Natural killer cell treated with Interleukin-12 subunit alpha and Interleukin-12 subunit beta and Interleukin-15 and Interleukin-18, amount 100 ng/mL, for 72 hours (primary cell): ENCODE data around the gene TMEM116. TPM values are rescaled to one million over a fixed set of nuclear protein-coding genes. Genes with fewer than 3 reads are reported as not detected.
A peak's percentile ranks its signal among the peaks of the same experiment; 100 is the strongest.

Source experiments
- ATAC-seq, 2 donors: fragments of 150-1000 bp; cut with Tn5 transposase in 1 of 2; sonication (Bioruptor Pico), chemical (Tn5 transposase) in 1 of 2; 2 replicates each; pipeline ENCODE4 v1.10.0; 2021
- DNase-seq: peaks from one replicate; pipeline ENCODE4 v3.0.0; 2022; ENCODE audit warnings: low spot score
- H3K27ac Mint-ChIP-seq, 2 donors: 1 replicate in 1 of 2; 2 replicates in 1 of 2; pipeline ENCODE4 v1.8.0; 2022; ENCODE audit warnings: mixed read lengths in 2 of 2, mild to moderate bottlenecking in 1 of 2, moderate library complexity in 1 of 2
- H3K27me3 Mint-ChIP-seq, 2 donors: 1 replicate in 1 of 2; 2 replicates in 1 of 2; pipeline ENCODE4 v1.8.0; 2022; ENCODE audit warnings: mixed read lengths in 2 of 2
- H3K36me3 Mint-ChIP-seq: one replicate; pipeline ENCODE4 v1.8.0; 2022; ENCODE audit warnings: mixed read lengths
- H3K4me1 Mint-ChIP-seq, 2 donors: 1 replicate in 1 of 2; 2 replicates in 1 of 2; pipeline ENCODE4 v1.8.0; 2022; ENCODE audit warnings: low read depth in 2 of 2, mixed read lengths in 2 of 2, mild to moderate bottlenecking in 1 of 2
- H3K4me3 Mint-ChIP-seq: one replicate; pipeline ENCODE4 v1.8.0; 2022; ENCODE audit warnings: mixed read lengths
- H3K9me3 Mint-ChIP-seq: 2 replicates; pipeline ENCODE4 v1.8.0; 2022; ENCODE audit warnings: mixed read lengths
- total RNA-seq, 2 donors: library from RNA; stranded (reverse); gene quantifications; one replicate each; pipeline ENCODE4 v1.2.3, GENCODE V29; 2022

The TMEM116 gene
- total RNA-seq, 2 donors from 2014 or later = 6.2 to 17.3 TPM

DNA sequence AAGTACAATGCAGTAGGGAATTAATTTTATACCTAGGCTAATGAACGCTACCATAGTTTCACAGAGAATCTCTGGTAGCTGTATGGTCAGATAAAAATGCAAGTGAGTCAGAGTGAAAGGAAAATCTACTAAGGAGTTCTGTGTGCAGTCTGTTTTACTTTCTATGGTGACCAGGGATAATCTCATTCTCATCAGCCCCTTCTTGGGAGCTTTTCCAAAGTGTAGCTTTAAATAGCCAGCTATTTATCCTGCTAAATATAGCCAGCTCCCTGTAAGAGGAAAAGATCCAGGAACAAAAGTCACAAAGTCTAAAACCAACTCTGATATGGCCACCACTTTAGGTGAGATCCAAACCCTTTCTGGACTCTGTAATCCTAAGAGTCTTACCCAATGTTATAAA, 75.5 kb downstream of the TMEM116 start:
- Mint-ChIP-seq H3K27ac (no peak overlapping the region), H3K9me3 (no peaks in the 10 kb centered on the region), H3K4me1 (no peaks in the 10 kb centered on the region), H3K27me3 (no peaks in the 10 kb centered on the region), H3K4me3 (no peak overlapping the region), H3K36me3 (no peaks in the 10 kb centered on the region)
- ATAC-seq = no peak
- DNase-seq = no peak

DNA sequence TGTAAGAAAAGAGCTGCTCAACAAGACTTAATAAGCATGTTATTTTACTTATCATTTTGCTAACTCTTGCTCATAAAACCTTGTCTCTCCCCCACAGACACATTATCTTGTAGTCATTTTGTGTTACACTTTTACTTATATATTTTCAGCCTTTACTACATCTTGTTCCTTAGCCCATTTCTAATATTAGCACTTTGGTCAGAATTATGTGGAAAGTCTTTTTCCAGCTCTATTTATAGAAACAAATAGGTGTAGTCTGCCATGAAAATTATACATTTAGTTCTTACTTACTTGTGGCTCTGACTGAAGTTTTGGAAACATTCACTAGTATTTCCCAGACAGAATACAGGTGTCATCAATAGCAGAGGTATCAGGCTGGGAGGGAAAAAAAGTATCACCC, 76.1 kb downstream of the TMEM116 start:
- Mint-ChIP-seq H3K9me3 (no peaks in the 10 kb centered on the region), H3K4me3 (no peak overlapping the region), H3K27ac (no peak overlapping the region), H3K4me1 (no peaks in the 10 kb centered on the region), H3K36me3 (no peaks in the 10 kb centered on the region), H3K27me3 (no peaks in the 10 kb centered on the region)
- ATAC-seq (no peak), DNase-seq (no peak)

DNA sequence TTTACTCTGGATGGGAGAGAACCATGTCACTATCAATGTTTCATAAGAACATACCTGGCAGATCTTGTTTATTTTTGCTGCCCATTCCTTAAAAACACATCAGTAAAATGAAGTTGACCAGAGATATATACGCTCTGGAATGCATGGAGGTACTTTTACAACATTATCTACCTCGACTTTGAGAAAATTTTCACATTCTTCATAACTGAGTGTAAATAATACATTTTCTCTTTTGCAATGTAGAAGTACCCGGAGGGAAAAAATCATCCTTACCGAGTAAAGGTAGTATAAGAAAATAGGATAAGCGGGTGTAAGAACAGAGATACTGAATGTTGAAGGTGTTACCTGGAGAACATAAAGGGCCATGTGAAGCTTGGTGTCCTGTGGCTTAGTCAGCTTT, 80.7 kb downstream of the TMEM116 start:
- H3K27ac Mint-ChIP-seq = no peak overlapping the region
- H3K36me3 Mint-ChIP-seq = no peaks in the 10 kb centered on the region

DNA sequence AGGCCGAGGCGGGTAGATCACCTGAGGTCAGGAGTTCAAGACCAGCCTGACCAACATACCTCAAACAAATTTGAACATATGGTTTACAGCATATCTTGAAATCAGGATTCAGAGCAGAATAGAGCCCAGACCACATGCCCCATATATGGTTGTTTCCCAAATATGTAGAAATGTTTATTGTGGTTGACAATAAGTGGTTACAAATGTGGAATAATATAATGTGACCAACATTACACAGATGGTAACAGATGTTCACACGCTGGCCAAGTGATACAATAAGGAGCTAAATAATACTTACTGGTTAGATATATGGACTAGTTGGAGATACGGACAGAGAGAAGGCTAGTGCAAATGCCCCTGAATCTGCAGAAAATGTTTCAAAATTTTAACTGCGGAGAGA, 85.6 kb downstream of the TMEM116 start:
- H3K9me3 Mint-ChIP-seq = no peaks in the 10 kb centered on the region
- no peak for ATAC-seq
- no peak overlapping the region for H3K27ac Mint-ChIP-seq
- no peak overlapping the region for H3K4me3 Mint-ChIP-seq
- no peaks in the 10 kb centered on the region for H3K36me3 Mint-ChIP-seq
- no peaks in the 10 kb centered on the region for H3K27me3 Mint-ChIP-seq
- no peaks in the 10 kb centered on the region for H3K4me1 Mint-ChIP-seq
- no peak for DNase-seq

More for the DNA sequence above, 80.7 kb downstream of the TMEM116 start:
- ATAC-seq (no peak), DNase-seq (no peak)
- H3K4me3 Mint-ChIP-seq = no peak overlapping the region
- H3K9me3 Mint-ChIP-seq = no peaks in the 10 kb centered on the region
- no peaks in the 10 kb centered on the region for H3K4me1 Mint-ChIP-seq
- no peaks in the 10 kb centered on the region for H3K27me3 Mint-ChIP-seq

DNA sequence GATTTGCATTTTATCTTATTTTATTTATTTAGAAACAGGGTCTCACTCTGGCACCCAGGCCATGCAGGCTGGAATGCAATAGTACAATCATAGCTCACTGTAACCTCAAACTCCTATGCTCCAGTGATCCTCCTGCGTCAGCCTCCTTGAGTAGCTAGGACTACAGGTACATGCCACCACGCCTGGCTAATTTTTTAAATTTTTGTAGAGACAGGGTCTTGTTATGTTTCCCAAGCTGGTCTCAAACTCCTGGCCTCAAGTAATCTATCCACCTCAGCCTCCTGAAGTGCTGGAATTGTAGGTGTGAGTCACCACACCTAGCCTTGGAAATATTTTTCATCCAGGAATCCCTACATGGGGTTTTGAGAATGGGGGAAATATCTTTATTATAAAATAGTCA, 86.3 kb downstream of the TMEM116 start:
- no peaks in the 10 kb centered on the region for H3K4me1 Mint-ChIP-seq
- no peak for ATAC-seq
- H3K27ac Mint-ChIP-seq = no peak overlapping the region
- H3K4me3 Mint-ChIP-seq = no peak overlapping the region
- H3K9me3 Mint-ChIP-seq = no peaks in the 10 kb centered on the region
- H3K36me3 Mint-ChIP-seq = no peaks in the 10 kb centered on the region
- no peak for DNase-seq
- no peaks in the 10 kb centered on the region for H3K27me3 Mint-ChIP-seq

DNA sequence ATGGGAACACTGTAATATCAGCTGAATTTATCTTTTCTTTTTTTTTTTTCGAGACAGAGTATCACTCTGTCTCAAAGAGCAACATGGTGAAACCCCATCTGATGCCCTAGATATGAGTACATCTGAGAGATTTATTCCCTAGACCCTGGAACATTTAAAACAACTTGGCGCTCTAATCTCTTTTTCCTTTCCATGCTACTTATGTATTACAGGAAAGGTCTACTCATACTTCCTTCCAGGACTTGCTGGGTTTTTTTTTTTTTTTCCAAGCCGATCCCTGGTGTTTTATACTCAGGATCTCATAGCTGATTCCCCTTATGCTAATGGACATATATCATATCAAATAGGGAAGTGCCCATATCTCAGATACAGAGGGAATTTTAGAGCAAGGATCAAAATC, 87.8 kb downstream of the TMEM116 start:
- H3K27ac Mint-ChIP-seq = no peak overlapping the region
- no peak overlapping the region for H3K4me3 Mint-ChIP-seq
- no peaks in the 10 kb centered on the region for H3K36me3 Mint-ChIP-seq
- H3K4me1 Mint-ChIP-seq = no peaks in the 10 kb centered on the region
- no peak for ATAC-seq
- H3K9me3 Mint-ChIP-seq = no peaks in the 10 kb centered on the region
- no peaks in the 10 kb centered on the region for H3K27me3 Mint-ChIP-seq
- DNase-seq = no peak

DNA sequence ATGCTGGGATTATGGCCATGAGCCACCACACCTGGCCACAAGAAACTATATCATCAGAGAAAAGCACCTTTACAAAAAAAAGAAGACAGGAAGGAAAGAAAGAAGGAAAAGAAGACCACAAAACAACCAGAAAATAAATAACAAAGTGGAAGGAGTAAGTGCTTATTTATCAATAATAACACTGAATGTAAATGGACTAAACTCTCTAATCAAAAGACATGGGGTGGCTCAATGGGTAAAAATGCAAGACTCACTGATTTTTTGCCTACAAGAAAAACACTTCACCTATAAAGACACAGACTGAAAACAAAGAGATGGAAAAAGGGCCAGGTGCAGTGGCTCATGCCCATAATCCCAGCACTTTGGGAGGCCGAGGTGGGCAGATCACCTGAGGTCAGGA, 105.2 kb downstream of the TMEM116 start:
- H3K36me3 Mint-ChIP-seq = peaks cover 31% of the 10 kb centered on the region
- H3K4me1 Mint-ChIP-seq = peaks cover 0 to 3% of the 10 kb centered on the region in 2 donors
- no peak overlapping the region for H3K27ac Mint-ChIP-seq
- peaks cover 12% of the 10 kb centered on the region for H3K9me3 Mint-ChIP-seq
- ATAC-seq = no peak
- no peak overlapping the region for H3K4me3 Mint-ChIP-seq
- no peak for DNase-seq
- no peaks in the 10 kb centered on the region for H3K27me3 Mint-ChIP-seq

DNA sequence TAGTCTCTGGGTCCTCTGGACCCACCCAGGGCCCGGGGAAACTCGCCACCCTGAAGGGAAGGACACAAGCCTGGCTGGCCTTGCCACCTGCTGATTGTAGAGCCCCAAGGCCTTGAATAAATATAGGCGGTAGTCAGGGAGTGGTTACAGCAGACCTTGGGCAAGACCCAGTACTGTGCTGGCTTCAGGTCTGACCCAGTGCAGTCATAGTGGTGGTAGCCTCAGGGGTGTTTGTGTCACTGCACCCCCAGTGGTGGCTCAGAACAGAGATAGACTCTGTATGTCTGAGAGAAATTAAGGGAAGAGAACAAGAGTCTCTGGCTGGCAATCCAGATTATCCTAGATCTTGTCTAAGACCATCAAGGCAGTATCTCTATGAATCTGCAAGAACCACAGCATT, 107.5 kb downstream of the TMEM116 start:
- no peak for DNase-seq
- Mint-ChIP-seq H3K36me3 (peaks cover 31% of the 10 kb centered on the region), H3K9me3 (peaks cover 12% of the 10 kb centered on the region), H3K27me3 (no peaks in the 10 kb centered on the region), H3K4me3 (no peak overlapping the region), H3K4me1 (peaks cover 0 to 6% of the 10 kb centered on the region in 2 donors), H3K27ac (no peak overlapping the region)
- ATAC-seq = no peak

DNA sequence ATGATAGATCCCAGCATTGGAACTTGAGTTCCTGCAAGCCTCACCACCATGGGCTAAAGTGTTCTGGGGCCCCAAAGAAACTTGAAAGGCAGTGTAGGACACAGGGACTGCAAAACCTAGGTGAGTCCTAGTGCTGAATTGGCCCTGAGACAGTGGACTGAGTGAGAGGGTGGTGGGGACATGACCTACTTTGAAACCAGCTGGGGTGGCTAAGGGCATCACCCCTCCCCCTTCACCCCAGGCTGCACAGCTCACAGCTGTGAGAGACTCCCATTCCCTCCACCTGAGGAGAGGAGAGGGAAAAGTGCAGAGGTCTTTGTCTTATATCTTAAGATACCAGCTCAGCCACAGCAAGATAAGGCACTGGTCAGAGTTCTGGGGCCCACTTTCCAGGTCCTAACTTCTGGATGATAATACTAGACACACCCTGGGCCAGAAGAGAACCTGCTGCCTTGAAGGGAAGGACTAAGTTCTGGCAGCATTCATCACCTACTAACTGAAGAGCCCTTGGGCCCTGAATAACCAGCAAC, 108.5 kb downstream of the TMEM116 start:
- peaks cover 8% of the 10 kb centered on the region for H3K9me3 Mint-ChIP-seq
- H3K4me1 Mint-ChIP-seq = peaks cover 0 to 6% of the 10 kb centered on the region in 2 donors
- no peak overlapping the region for H3K27ac Mint-ChIP-seq
- ATAC-seq (no peak), DNase-seq (no peak)
- H3K27me3 Mint-ChIP-seq = no peaks in the 10 kb centered on the region
- peaks cover 31% of the 10 kb centered on the region for H3K36me3 Mint-ChIP-seq
- H3K4me3 Mint-ChIP-seq = no peak overlapping the region

DNA sequence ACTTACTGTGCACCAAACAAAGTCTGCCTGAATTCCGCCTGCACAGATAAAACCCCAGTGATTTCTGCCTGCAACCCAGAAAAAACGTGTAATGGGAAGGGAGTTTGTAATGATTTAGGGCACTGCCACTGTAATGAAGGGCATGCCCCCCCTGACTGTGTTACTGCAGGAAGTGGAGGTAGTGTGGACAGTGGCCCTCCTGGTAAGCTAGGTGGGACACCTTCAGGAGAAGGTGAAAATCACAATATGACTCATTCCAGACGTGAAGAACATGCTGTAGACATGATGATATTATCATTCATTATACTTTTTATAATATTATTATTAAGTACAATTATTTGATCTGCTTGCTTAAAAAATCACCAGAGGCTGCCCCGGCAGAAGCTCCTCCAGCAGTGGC, 111.8 kb downstream of the TMEM116 start:
- ATAC-seq = no peak
- peaks cover 7% of the 10 kb centered on the region for H3K36me3 Mint-ChIP-seq

DNA sequence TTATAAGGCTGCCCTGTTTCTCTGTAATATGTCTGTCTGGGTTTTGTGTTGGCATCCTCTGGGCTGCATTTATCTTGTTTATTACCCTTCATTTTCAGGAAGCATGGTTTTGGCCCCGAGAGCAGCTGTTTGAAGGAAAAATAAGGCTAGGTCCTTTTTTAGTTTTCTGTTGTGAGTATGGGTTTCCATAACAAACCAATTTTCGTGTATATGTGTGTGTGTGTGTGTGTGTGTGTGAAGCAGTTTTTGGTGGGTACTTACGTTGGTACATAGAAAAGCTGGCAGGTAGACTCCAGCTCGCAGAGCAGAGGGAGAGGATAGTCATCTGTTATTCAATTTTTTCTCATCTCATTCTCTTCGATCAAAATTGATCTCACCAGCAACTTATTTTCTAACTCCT, 118.4 kb downstream of the TMEM116 start:
- Mint-ChIP-seq H3K36me3 (peaks cover 19% of the 10 kb centered on the region), H3K27me3 (no peaks in the 10 kb centered on the region), H3K4me3 (no peak overlapping the region), H3K9me3 (no peaks in the 10 kb centered on the region), H3K27ac (no peak overlapping the region), H3K4me1 (no peaks in the 10 kb centered on the region)
- DNase-seq (no peak), ATAC-seq (no peak)

More for the DNA sequence above, 111.8 kb downstream of the TMEM116 start:
- Mint-ChIP-seq H3K27ac (peak overlapping the region in 1 of 2 donors; percentile 82), H3K4me1 (peaks cover 0 to 3% of the 10 kb centered on the region in 2 donors), H3K4me3 (no peak overlapping the region), H3K9me3 (peaks cover under 1% of the 10 kb centered on the region), H3K27me3 (no peaks in the 10 kb centered on the region)
- DNase-seq = no peak

DNA sequence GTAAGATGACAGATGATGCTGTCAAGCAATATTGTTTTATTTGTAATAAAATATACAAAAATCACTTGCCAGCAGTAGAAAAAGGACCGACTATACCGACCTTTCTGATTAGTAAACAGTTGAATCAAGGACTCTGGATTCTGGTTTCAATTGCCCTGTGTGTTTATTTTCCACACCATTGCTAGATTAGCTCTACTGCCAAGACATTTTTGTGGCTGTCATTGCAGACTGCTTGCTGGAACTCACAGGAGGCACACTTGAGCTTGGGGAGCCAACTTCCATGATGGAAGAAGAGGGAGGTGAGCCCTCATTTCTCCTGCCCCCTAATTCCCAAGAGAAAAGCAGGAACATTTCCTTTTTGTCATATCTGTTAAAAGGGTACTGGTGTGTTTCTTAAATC, 119.7 kb downstream of the TMEM116 start:
- no peak for ATAC-seq
- no peak overlapping the region for H3K27ac Mint-ChIP-seq
- H3K4me1 Mint-ChIP-seq = no peaks in the 10 kb centered on the region
- peaks cover 19% of the 10 kb centered on the region for H3K36me3 Mint-ChIP-seq
- H3K27me3 Mint-ChIP-seq = no peaks in the 10 kb centered on the region
- H3K4me3 Mint-ChIP-seq = no peak overlapping the region
- no peak for DNase-seq
- H3K9me3 Mint-ChIP-seq = no peaks in the 10 kb centered on the region

DNA sequence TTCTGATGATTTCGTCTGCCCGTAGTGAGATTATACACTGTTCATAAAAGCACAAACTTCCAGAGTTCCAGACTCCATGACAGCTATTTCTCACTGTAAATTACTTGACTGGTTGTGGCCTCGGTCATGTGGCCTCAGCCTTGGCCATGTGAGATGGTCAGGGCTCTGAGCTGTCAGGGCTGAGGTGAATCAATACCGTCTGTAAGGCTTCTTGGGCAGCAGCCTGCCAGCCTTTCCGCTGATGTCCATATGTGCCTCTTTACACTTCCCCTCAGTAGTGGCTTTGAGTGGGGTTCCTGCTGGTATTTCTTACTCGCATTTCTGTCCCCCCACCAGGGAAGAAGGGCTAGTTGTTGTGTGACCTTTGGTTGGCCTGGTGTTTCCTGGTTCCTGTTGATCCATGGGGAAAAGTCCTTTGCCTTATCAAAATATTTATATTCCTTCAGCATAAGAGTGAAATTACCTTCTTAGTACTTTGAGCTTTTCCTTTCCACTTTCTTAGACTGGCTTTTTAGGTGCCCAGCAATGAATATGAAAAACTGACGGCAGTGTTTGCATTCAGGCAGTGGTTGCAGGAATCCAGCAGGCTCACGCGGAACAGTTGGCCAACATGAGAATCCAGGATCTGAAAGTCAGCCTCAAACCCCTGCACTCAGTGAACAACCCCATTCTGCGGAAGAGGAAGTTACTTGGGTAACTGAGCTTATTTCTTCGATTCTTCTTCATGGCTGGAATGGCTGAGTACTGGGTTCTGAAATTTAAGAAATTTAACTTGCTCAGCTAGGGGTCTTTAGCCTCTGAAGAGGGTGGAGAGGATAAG, 124.8 kb downstream of the TMEM116 start:
- Mint-ChIP-seq H3K9me3 (no peaks in the 10 kb centered on the region), H3K4me3 (no peak overlapping the region), H3K27ac (no peak overlapping the region), H3K27me3 (no peaks in the 10 kb centered on the region), H3K36me3 (peaks cover 28% of the 10 kb centered on the region), H3K4me1 (no peaks in the 10 kb centered on the region)
- no peak for DNase-seq
- no peak for ATAC-seq

DNA sequence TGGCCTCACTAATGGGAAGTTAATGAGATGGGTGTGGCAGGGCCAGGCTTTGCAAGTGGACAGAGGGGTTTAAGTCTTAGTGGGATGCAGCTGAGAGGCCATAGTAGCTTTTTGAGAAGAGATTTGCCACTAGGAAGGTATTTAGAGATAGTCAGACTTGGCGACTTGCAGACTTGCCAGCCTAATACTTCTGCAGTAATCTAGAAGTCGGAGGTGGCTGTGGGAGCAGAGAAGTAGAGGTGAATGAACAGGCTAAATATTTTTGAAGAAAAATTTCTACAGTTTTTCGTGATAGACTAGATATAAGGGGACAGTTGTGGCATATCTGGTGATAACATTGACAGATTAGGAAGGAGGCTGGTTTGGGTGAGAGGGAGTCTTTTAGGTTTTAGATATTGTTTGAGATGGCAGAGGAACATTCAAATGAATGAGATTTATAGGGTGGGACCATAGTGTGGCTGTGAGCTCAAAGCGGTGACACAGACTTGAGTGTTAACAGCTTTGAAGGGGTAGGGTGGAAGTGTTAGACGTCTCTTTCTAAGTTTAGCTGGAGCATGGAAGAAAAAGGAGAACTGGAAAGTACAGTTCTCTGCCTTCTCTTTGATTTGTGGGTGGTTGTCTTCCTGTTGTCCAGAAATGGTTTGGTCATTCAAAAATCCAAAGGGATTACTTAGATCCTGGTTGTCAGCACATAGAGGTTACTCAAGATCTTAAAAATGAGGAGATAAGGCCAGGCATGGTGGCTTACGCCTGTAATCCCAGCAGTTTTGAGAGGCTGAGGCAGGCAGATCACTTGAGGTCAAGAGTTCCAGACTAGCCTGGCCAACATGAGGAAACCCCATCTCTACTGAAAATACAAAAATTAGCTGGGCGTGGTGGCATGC, 126.1 kb downstream of the TMEM116 start:
- no peak for ATAC-seq
- H3K36me3 Mint-ChIP-seq = peaks cover 18% of the 10 kb centered on the region
- H3K4me3 Mint-ChIP-seq = no peak overlapping the region
- H3K9me3 Mint-ChIP-seq = no peaks in the 10 kb centered on the region
- no peaks in the 10 kb centered on the region for H3K4me1 Mint-ChIP-seq
- no peaks in the 10 kb centered on the region for H3K27me3 Mint-ChIP-seq
- DNase-seq = no peak
- no peak overlapping the region for H3K27ac Mint-ChIP-seq
